HTERT RPE-1 (cell line): ENCODE data around the gene PET100.

Source experiments
- in situ Hi-C: fragments of 300-500 bp; cut with MboI; formaldehyde crosslinking; loops from 4 replicates; pipeline ENCODE4 v1.14.3; 2020; ENCODE audit warnings: low sequenced_read_pairs

Gene PET100

GRCh38 chr19:7611541-7612279 is 17.9 kb upstream of the PET100 start:
- in situ Hi-C loops = no loop called here

GRCh38 chr19:7612282-7613274 is 17.0 kb upstream of the PET100 start:
- in situ Hi-C loops = no loop called here

- in situ Hi-C loops = no loop called here
These were observed 14.5 kb upstream of the PET100 start for GRCh38 chr19:7614859-7615741.

- in situ Hi-C loops = no loop called here
These were observed 12.4 kb upstream of the PET100 start for GRCh38 chr19:7617172-7617571.

GRCh38 chr19:7617735-7618134 is 11.9 kb upstream of the PET100 start:
- in situ Hi-C loops = no loop called here

- in situ Hi-C loops = no loop called here
These were observed 11.2 kb upstream of the PET100 start for GRCh38 chr19:7618348-7618747.

GRCh38 chr19:7618771-7619510 is 10.7 kb upstream of the PET100 start:
- in situ Hi-C loops = no loop called here

- in situ Hi-C loops = no loop called here
These were observed 9.7 kb upstream of the PET100 start for GRCh38 chr19:7619671-7620441.

- in situ Hi-C loops = no loop called here
These were observed 8.9 kb upstream of the PET100 start for GRCh38 chr19:7620442-7621412.

GRCh38 chr19:7622933-7623685 is 6.5 kb upstream of the PET100 start:
- in situ Hi-C loops = no loop called here

- in situ Hi-C loops = no loop called here
These were observed 5.6 kb upstream of the PET100 start for GRCh38 chr19:7623725-7624603.

GRCh38 chr19:7624810-7625209 is 4.8 kb upstream of the PET100 start:
- in situ Hi-C loops = no loop called here

- in situ Hi-C loops = no loop called here
These were observed 3.7 kb upstream of the PET100 start for GRCh38 chr19:7625763-7626372.

- in situ Hi-C loops = no loop called here
These were observed 2.4 kb upstream of the PET100 start for GRCh38 chr19:7627166-7627565.

GRCh38 chr19:7628589-7629311 is 843 bp upstream of the PET100 start:
- in situ Hi-C loops = no loop called here

- in situ Hi-C loops = no loop called here
These were observed 2.0 kb downstream of the PET100 start for GRCh38 chr19:7631577-7631976.
